Measurements from ENCODE around the gene FANCC. TPM values are rescaled to one million over a fixed set of nuclear protein-coding genes. Genes with fewer than 3 reads are reported as not detected.

Gene FANCC
- total RNA-seq, 1 experiment from 2014 or later = 19.4 TPM

DNA sequence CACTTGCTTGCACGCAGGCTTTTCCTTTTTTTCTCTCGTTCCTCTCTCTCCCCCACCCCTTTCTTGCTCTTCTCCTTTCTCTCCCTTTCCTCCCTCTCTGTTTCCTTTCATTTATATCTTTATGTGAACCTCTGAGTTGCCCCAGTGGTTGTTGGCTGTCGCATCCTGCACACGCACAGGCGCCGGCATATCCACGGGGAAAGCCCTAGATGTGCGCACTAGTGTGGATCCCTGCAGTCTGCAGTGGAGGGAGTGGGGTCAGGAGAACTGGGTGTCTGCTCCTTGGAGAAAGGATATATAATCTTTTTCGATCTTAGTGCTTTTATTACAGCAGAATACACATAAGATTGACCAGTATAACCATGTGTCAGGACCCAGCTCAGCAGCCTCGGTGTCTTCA, 223.5 kb downstream of the FANCC start:
- H3K9ac ChIP-seq (ENCODE audit: low read length) = no peak overlapping the region
- H3K4me1 ChIP-seq (ENCODE audit: control insufficient read depth in 1 of 2, insufficient read depth in 2 of 2, low read length in 2 of 2) = peaks cover 13 to 34% of the 10 kb centered on the region in 2 experiments
- H3K4me2 ChIP-seq (ENCODE audit: low read length) = no peak overlapping the region
- no peaks in the 10 kb centered on the region for H3K79me2 ChIP-seq (ENCODE audit: insufficient read depth, low read length)
- ChIA-PET RAD21 (ENCODE audit: low non-redundant PET in 1 of 2, low total read pairs in 2 of 2, uncharacterized antibody in 2 of 2, unreplicated experiment in 2 of 2) (interaction anchor here in 1 of 2 experiments (0.6 kb wide), 1 partner anchor 37 kb away, joined by 3 read pairs; no protein-coding TSS in a partner anchor), CTCF (no interaction called here), POLR2A (no interaction called here)
- H3K27me3 ChIP-seq (ENCODE audit: insufficient read depth, low read length) = no peaks in the 10 kb centered on the region
- no peaks in the 10 kb centered on the region for H3K9me3 ChIP-seq (ENCODE audit: control insufficient read depth in 1 of 2, insufficient read depth in 1 of 2, low read depth in 1 of 2, low read length in 2 of 2)
- no peak overlapping the region for H3K27ac ChIP-seq (ENCODE audit: low read depth, low read length)
- H3K4me3 ChIP-seq (replicated peaks in 1 of 2; ENCODE audit: low read depth in 1 of 2, low read length in 2 of 2) = no peak overlapping the region
- H2AFZ ChIP-seq (ENCODE audit: low read depth, low read length, poor library complexity, severe bottlenecking) = no peak overlapping the region
- H3K9me2 ChIP-seq (ENCODE audit: insufficient read depth) = no peaks in the 10 kb centered on the region
- no TSS peak for BruUV-seq (replicated peaks)
- TF ChIP-seq EZH2 (IDR thresholded peaks at IDR 0.05) (no peak), EZH2phosphoT487 (IDR thresholded peaks at IDR 0.05; ENCODE audit: borderline replicate concordance) (no peak), FOSL1 (IDR thresholded peaks at IDR 0.05; ENCODE audit: low read depth) (no peak), SRF (IDR thresholded peaks at IDR 0.05; ENCODE audit: low read depth) (no peak), CBX3 (IDR thresholded peaks at IDR 0.05; ENCODE audit: low read depth) (no peak), EGR1 (IDR thresholded peaks at IDR 0.05; ENCODE audit: low read depth) (no peak), RAD21 (IDR thresholded peaks at IDR 0.05; ENCODE audit: low read depth) (no peak), ZNF274 (IDR thresholded peaks at IDR 0.05; ENCODE audit: low read depth, low read length) (no peak), YY1 (IDR thresholded peaks at IDR 0.05; ENCODE audit: extremely low read depth, insufficient replicate concordance, low read depth, low read length) (no peak), ZBTB33 (IDR thresholded peaks at IDR 0.05; ENCODE audit: extremely low read depth, insufficient replicate concordance, low read length) (no peak)
- ATAC-seq (no peak), DNase-seq (ENCODE audit: low read depth, low spot score) (no peak)
- no peaks in the 10 kb centered on the region for H4K20me1 ChIP-seq (ENCODE audit: insufficient read depth)
- H3K36me3 ChIP-seq (ENCODE audit: control insufficient read depth in 1 of 2, insufficient read depth in 2 of 2, low read length in 2 of 2) = no peaks in the 10 kb centered on the region
- intact Hi-C loops (cut with micrococcal nuclease) = no loop called here
